CD4-positive, alpha-beta T cell (primary cell): ENCODE data around the gene MIA. TPM values are rescaled to one million over a fixed set of nuclear protein-coding genes. Genes with fewer than 3 reads are reported as not detected.

Experiments
- ATAC-seq: fragments of 200-7000 bp; cut with Tn5 transposase; one replicate; pipeline ENCODE4 v1.10.0; 2022; ENCODE audit warnings: mild to moderate bottlenecking; ENCODE audit not compliant: poor library complexity
- CTCF ChIA-PET: fragments of 350-600 bp; sonication (Branson Sonifier 250); formaldehyde crosslinking; loops from one replicate; lab custom pipeline; 2021; ENCODE audit warnings: antibody characterized with exemption, inconsistent platforms; lab: Charles Lee
- POLR2A ChIA-PET: fragments of 350-600 bp; sonication (Branson Sonifier 250); formaldehyde crosslinking; loops from one replicate; lab custom pipeline; 2021; ENCODE audit warnings: antibody characterized with exemption, inconsistent platforms; lab: Charles Lee
- DNase-seq, 14 experiments: peaks; one replicate each; pipeline ENCODE4 v3.0.0-alpha.2; 2013 to 2020; ENCODE audit warnings: mixed read lengths in 2 of 14
- H3K27ac ChIP-seq, 2 donors: one replicate each; pipeline versions ENCODE4 v1.5.1 to v1.7.0; 2013; ENCODE audit warnings: low read length in 2 of 2, low read depth in 1 of 2, mild to moderate bottlenecking in 1 of 2
- H3K27me3 ChIP-seq, 2 experiments: 1 replicate in 1 of 2; 2 replicates in 1 of 2; pipeline versions ENCODE4 v1.6.1 to v1.7.0; 2013; ENCODE audit warnings: low read length in 2 of 2, control low read depth in 1 of 2, mild to moderate bottlenecking in 1 of 2, moderate library complexity in 1 of 2; ENCODE audit not compliant: insufficient read depth in 2 of 2, control insufficient read depth in 1 of 2
- H3K36me3 ChIP-seq: one replicate; pipeline ENCODE4 v1.6.1; 2013; ENCODE audit warnings: low read length, control low read depth; ENCODE audit not compliant: insufficient read depth
- H3K4me1 ChIP-seq: one replicate; pipeline ENCODE4 v1.6.1; 2013; ENCODE audit warnings: low read length, control low read depth; ENCODE audit not compliant: insufficient read depth
- H3K4me3 ChIP-seq: one replicate; pipeline ENCODE4 v1.5.1; 2013; ENCODE audit warnings: mild to moderate bottlenecking, low read length, moderate library complexity
- H3K9me3 ChIP-seq, 2 experiments: 1 replicate in 1 of 2; 2 replicates in 1 of 2; pipeline versions ENCODE4 v1.6.1 to v1.7.0; 2013; ENCODE audit warnings: low read length in 2 of 2, mild to moderate bottlenecking in 2 of 2, control low read depth in 1 of 2, moderate library complexity in 1 of 2; ENCODE audit not compliant: control insufficient read depth in 1 of 2, insufficient read depth in 1 of 2
- H3K27ac Mint-ChIP-seq: one replicate; pipeline ENCODE4 v1.8.0; 2020; ENCODE audit warnings: mixed read lengths
- H3K27me3 Mint-ChIP-seq: one replicate; pipeline ENCODE4 v1.8.0; 2021; ENCODE audit warnings: mixed read lengths
- H3K36me3 Mint-ChIP-seq: one replicate; pipeline ENCODE4 v1.8.0; 2021; ENCODE audit warnings: low read depth, mixed read lengths
- H3K4me1 Mint-ChIP-seq: one replicate; pipeline ENCODE4 v1.8.0; 2021; ENCODE audit warnings: low read depth, mixed read lengths
- H3K4me3 Mint-ChIP-seq: one replicate; pipeline ENCODE4 v1.8.0; 2020; ENCODE audit warnings: mild to moderate bottlenecking, mixed read lengths
- H3K9me3 Mint-ChIP-seq: one replicate; pipeline ENCODE4 v1.8.0; 2020; ENCODE audit warnings: mixed read lengths
- intact Hi-C, 2 experiments: fragments of 100-400 bp; cut with DNase I in 1 of 2; cut with micrococcal nuclease in 1 of 2; formaldehyde crosslinking; loops; one replicate each; pipeline versions ENCODE4 v1.15.1 to v1.9.0; 2023 to 2025; cut with DNase I, micrococcal nuclease
- total RNA-seq, 174 experiments: library from RNA in 2 of 174; stranded (reverse) in 2 of 174; gene quantifications; one replicate each; pipeline ENCODE4 v1.2.3 and lab custom pipeline; 2021 to 2026
- TF ChIP-seq, protein P1 (sequence below): fragments of 200-600 bp; IDR thresholded peaks from one replicate; pipeline ENCODE4 v1.8.0; 2022; ENCODE audit warnings: antibody characterized with exemption, mild to moderate bottlenecking

MIA gene
- total RNA-seq, 2 experiments from 2014 or later, result not detected

DNA sequence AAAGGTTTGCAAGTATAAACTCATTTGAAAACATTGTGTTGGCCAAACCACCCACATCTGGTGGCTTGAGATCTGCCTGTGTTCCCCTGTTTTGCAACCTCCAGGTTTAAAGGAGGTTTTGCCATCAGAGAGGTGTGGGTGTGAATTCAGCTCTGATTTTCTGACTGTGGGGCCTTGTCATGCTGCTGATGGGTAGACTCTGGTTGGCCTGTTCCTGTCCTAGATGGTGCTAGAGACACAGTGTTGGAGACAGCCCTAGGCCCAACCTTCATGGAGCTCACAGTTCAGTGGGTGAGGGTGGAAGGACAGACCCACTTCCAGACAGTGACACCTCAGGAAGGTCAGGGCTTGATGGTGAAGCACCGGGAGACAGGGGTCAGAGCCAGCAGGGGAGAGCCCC lies 10.2 kb downstream of the MIA start:
- CTCF ChIA-PET, result no interaction called here
- H3K36me3 Mint-ChIP-seq, result peaks cover 46% of the 10 kb centered on the region
- ATAC-seq (no peak), DNase-seq (no peak)
- Histone ChIP-seq H3K4me3 (no peak overlapping the region), H3K4me1 (no peaks in the 10 kb centered on the region), H3K27me3 (no peaks in the 10 kb centered on the region), H3K27ac (no peak overlapping the region), H3K9me3 (no peaks in the 10 kb centered on the region), H3K36me3 (peaks cover 24% of the 10 kb centered on the region)
- no peak overlapping the region for H3K27ac Mint-ChIP-seq
- intact Hi-C loops, result no loop called here
- H3K4me1 Mint-ChIP-seq, result peaks cover under 1% of the 10 kb centered on the region
- POLR2A ChIA-PET, result no interaction called here
- H3K27me3 Mint-ChIP-seq, result no peaks in the 10 kb centered on the region
- TF ChIP-seq, protein P1, sequence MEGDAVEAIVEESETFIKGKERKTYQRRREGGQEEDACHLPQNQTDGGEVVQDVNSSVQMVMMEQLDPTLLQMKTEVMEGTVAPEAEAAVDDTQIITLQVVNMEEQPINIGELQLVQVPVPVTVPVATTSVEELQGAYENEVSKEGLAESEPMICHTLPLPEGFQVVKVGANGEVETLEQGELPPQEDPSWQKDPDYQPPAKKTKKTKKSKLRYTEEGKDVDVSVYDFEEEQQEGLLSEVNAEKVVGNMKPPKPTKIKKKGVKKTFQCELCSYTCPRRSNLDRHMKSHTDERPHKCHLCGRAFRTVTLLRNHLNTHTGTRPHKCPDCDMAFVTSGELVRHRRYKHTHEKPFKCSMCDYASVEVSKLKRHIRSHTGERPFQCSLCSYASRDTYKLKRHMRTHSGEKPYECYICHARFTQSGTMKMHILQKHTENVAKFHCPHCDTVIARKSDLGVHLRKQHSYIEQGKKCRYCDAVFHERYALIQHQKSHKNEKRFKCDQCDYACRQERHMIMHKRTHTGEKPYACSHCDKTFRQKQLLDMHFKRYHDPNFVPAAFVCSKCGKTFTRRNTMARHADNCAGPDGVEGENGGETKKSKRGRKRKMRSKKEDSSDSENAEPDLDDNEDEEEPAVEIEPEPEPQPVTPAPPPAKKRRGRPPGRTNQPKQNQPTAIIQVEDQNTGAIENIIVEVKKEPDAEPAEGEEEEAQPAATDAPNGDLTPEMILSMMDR, result no peak
- H3K4me3 Mint-ChIP-seq, result no peak overlapping the region
- no peaks in the 10 kb centered on the region for H3K9me3 Mint-ChIP-seq

DNA sequence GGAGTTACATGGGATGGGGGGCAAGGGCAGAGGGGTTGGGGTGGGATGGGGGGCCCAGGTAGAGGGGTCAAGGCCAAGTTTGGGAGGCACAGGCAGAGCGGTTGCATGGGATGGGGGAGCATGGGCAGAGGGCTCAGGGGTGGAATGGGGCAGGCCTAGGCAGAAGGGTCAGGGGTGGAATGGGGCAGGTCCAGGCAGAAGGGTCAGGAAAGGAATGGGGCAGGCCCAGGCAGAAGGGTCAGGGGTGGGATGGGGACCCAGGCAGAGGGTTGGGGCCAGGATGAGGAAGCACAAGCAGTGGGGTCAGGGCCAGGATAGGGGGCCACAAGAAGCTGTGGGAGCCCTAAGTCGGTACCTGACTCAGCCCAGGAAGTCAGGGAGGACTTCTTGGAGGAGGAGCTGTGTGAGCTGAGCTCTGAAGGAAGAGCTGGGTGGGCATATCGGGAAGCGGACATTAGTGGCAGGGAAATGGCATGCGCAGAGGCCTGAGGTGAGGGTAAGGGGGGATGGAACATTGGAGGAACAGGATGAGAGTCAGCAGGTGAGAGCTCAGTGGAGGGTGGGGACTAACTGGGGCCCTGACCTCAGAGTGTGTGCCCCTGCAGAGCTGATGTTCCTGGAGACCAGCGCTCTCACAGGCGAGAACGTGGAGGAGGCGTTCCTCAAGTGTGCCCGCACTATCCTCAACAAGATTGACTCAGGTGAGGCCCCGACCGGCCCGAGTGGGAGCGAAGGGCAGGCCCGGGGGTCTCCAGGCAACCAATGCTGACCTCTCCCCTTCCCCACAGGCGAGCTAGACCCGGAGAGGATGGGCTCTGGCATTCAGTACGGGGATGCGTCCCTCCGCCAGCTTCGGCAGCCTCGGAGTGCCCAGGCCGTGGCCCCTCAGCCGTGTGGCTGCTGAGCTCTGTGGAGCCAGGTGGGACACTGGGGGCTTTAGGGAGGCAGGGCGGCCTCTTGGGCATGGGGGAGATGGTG lies 11.0 kb downstream of the MIA start:
- no peaks in the 10 kb centered on the region for H3K4me1 Mint-ChIP-seq
- no peaks in the 10 kb centered on the region for H3K4me1 ChIP-seq
- TF ChIP-seq, protein P1, result no peak
- H3K27ac Mint-ChIP-seq, result no peak overlapping the region
- H3K36me3 ChIP-seq, result peaks cover 25% of the 10 kb centered on the region
- no peaks in the 10 kb centered on the region for H3K27me3 Mint-ChIP-seq
- DNase-seq (no peak), ATAC-seq (no peak)
- ChIA-PET CTCF (no interaction called here), POLR2A (interaction anchor here (1.0 to 2.5 kb wide), 2 partner anchors 8 to 12 kb away, joined by 4 to 15 read pairs; partner anchors contain the start of gene RAB4B)
- H3K9me3 Mint-ChIP-seq, result no peaks in the 10 kb centered on the region
- H3K27ac ChIP-seq, result no peak overlapping the region
- peaks cover 46% of the 10 kb centered on the region for H3K36me3 Mint-ChIP-seq
- H3K4me3 Mint-ChIP-seq, result no peak overlapping the region
- no peaks in the 10 kb centered on the region for H3K27me3 ChIP-seq
- H3K4me3 ChIP-seq, result no peak overlapping the region
- intact Hi-C loops, result no loop called here
- no peaks in the 10 kb centered on the region for H3K9me3 ChIP-seq

DNA sequence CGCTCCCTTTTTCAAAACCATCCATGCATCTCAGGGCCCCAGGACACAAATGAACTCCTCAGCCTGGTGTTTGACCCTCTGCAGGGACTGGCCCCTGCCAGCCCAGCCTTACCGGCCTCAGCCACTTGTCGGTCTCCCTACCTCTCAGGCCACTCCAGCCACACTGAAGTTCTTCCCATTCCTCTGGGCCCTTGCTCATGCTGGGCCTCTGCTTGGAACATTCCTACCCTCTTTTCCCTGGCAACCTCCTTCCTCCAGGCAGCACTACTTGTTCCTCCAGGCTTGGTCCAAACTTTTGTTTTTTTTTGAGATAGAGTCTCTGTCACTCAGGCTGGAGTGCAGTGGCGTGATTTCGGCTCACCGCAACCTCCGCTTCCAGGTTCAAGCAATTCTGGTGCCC lies 16.0 kb downstream of the MIA start:
- POLR2A ChIA-PET, result no interaction called here
- H3K4me1 Mint-ChIP-seq, result no peaks in the 10 kb centered on the region
- H3K36me3 ChIP-seq, result peaks cover 20% of the 10 kb centered on the region
- no peak overlapping the region for H3K4me3 ChIP-seq
- no peak overlapping the region for H3K4me3 Mint-ChIP-seq
- H3K9me3 Mint-ChIP-seq, result no peaks in the 10 kb centered on the region
- H3K4me1 ChIP-seq, result no peaks in the 10 kb centered on the region
- no peaks in the 10 kb centered on the region for H3K27me3 Mint-ChIP-seq
- TF ChIP-seq, protein P1, result no peak
- no peak for DNase-seq
- no peak overlapping the region for H3K27ac ChIP-seq
- no peaks in the 10 kb centered on the region for H3K9me3 ChIP-seq
- ATAC-seq, result no peak
- CTCF ChIA-PET, result no interaction called here
- no peaks in the 10 kb centered on the region for H3K27me3 ChIP-seq
- H3K27ac Mint-ChIP-seq, result no peak overlapping the region
- H3K36me3 Mint-ChIP-seq, result peaks cover 32% of the 10 kb centered on the region
- intact Hi-C loops, result no loop called here
